ENCODE measurements around the gene FBXW4.

GRCh38 chr10:101579516-101579870 lies 115.5 kb downstream of the FBXW4 start:
- no peak for TF ChIP-seq CTCF (IDR thresholded peaks at IDR 0.05)
- no peak for TF ChIP-seq GATA3 (IDR thresholded peaks at IDR 0.05; ENCODE audit: borderline replicate concordance)
- TF ChIP-seq POLR2A (IDR thresholded peaks at IDR 0.05; ENCODE audit: low read length), result no peak
